Liver (tissue), 3 donors: ENCODE results near the gene TMEM254.

Experiments
- CTCF ChIP-seq: fragments of 150-350 bp; IDR thresholded peaks from 2 replicates; pipeline ENCODE4 v1.5.1; 2017; ENCODE audit warnings: improper control_type of control experiment, low read depth, low read length; ENCODE audit not compliant: missing input control
- EGR1 ChIP-seq, 2 donors: IDR thresholded peaks; 2 replicates each; pipeline ENCODE4 v1.6.1; 2016 to 2018; ENCODE audit warnings: antibody characterized with exemption in 2 of 2, low read depth in 2 of 2
- FOXA1 ChIP-seq: IDR thresholded peaks from 2 replicates; pipeline ENCODE4 v1.6.1; 2016; ENCODE audit warnings: antibody characterized with exemption
- GABPA ChIP-seq, 2 donors: IDR thresholded peaks in 1 of 2; conservative IDR thresholded peaks in 1 of 2; 2 replicates each; pipeline ENCODE4 v1.6.1; 2016; ENCODE audit warnings: antibody characterized with exemption in 2 of 2, mild to moderate bottlenecking in 1 of 2, moderate library complexity in 1 of 2
- HNF4G ChIP-seq: IDR thresholded peaks from 2 replicates; pipeline ENCODE4 v1.6.1; 2016; ENCODE audit warnings: antibody characterized with exemption
- JUND ChIP-seq, 2 donors: IDR thresholded peaks; 2 replicates each; pipeline ENCODE4 v1.6.1; 2016; ENCODE audit warnings: antibody characterized with exemption in 2 of 2
- RAD21 ChIP-seq, 2 donors: IDR thresholded peaks; 2 replicates each; pipeline ENCODE4 v1.6.1; 2016; ENCODE audit warnings: antibody characterized with exemption in 2 of 2, mild to moderate bottlenecking in 2 of 2
- SP1 ChIP-seq: IDR thresholded peaks from 2 replicates; pipeline ENCODE4 v1.6.1; 2018; ENCODE audit warnings: antibody characterized with exemption, mild to moderate bottlenecking
- TAF1 ChIP-seq: conservative IDR thresholded peaks from 2 replicates; pipeline ENCODE4 v1.6.1; 2016; ENCODE audit warnings: antibody characterized with exemption, mild to moderate bottlenecking
- YY1 ChIP-seq: IDR thresholded peaks from 2 replicates; pipeline ENCODE4 v1.6.1; 2016; ENCODE audit warnings: antibody characterized with exemption, mild to moderate bottlenecking
- ZBTB33 ChIP-seq: IDR thresholded peaks from 2 replicates; pipeline ENCODE4 v1.6.1; 2016; ENCODE audit warnings: antibody characterized with exemption
- TF ChIP-seq, protein P1 (sequence below): IDR thresholded peaks from 2 replicates; pipeline ENCODE4 v1.6.1; 2016; ENCODE audit warnings: antibody characterized with exemption
- TF ChIP-seq, protein P2 (sequence below): IDR thresholded peaks from 2 replicates; pipeline ENCODE4 v1.6.1; 2016; ENCODE audit warnings: antibody characterized with exemption
- TF ChIP-seq, protein P3 (sequence below): IDR thresholded peaks from 2 replicates; pipeline ENCODE4 v1.6.1; 2016; ENCODE audit warnings: antibody characterized with exemption, mild to moderate bottlenecking
- donor health status: healthy.
- donor health status: healthy.

DNA sequence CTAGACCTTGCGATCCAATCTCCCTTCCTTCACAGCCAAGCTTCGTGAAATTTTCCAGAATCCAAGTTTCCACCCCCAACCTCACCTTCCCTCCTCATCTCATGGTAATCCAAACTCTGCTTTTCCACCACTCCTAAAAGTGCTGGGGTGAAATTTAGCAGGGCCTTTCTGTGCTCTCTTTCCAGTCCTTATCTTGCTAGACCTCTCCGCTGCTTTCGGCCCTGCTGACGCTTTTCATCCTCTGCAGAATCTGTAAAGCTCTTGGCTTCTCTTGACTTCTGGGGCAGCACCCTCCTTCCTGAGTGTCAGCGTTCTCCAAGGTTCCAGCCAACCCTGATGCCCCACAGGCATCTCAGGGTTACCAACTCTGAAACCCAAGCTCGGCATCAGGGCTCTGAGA, 61.8 kb downstream of the TMEM254 start:
- TF ChIP-seq JUND (IDR thresholded peaks at IDR 0.05) (no peak), EGR1 (IDR thresholded peaks at IDR 0.05; ENCODE audit: low read depth in 2 of 2) (no peak), HNF4G (no peak), CTCF (no peak), TAF1 (no peak), ZBTB33 (no peak), YY1 (no peak), SP1 (no peak), FOXA1 (no peak), GABPA (IDR thresholded peaks at IDR 0.05 in 1 of 2, conservative IDR thresholded peaks at IDR 0.05 in 1 of 2) (no peak), RAD21 (IDR thresholded peaks at IDR 0.05) (no peak)
- TF ChIP-seq, protein P1, sequence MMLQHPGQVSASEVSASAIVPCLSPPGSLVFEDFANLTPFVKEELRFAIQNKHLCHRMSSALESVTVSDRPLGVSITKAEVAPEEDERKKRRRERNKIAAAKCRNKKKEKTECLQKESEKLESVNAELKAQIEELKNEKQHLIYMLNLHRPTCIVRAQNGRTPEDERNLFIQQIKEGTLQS: no peak
- TF ChIP-seq, protein P2, sequence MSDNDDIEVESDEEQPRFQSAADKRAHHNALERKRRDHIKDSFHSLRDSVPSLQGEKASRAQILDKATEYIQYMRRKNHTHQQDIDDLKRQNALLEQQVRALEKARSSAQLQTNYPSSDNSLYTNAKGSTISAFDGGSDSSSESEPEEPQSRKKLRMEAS: no peak
- TF ChIP-seq, protein P3, sequence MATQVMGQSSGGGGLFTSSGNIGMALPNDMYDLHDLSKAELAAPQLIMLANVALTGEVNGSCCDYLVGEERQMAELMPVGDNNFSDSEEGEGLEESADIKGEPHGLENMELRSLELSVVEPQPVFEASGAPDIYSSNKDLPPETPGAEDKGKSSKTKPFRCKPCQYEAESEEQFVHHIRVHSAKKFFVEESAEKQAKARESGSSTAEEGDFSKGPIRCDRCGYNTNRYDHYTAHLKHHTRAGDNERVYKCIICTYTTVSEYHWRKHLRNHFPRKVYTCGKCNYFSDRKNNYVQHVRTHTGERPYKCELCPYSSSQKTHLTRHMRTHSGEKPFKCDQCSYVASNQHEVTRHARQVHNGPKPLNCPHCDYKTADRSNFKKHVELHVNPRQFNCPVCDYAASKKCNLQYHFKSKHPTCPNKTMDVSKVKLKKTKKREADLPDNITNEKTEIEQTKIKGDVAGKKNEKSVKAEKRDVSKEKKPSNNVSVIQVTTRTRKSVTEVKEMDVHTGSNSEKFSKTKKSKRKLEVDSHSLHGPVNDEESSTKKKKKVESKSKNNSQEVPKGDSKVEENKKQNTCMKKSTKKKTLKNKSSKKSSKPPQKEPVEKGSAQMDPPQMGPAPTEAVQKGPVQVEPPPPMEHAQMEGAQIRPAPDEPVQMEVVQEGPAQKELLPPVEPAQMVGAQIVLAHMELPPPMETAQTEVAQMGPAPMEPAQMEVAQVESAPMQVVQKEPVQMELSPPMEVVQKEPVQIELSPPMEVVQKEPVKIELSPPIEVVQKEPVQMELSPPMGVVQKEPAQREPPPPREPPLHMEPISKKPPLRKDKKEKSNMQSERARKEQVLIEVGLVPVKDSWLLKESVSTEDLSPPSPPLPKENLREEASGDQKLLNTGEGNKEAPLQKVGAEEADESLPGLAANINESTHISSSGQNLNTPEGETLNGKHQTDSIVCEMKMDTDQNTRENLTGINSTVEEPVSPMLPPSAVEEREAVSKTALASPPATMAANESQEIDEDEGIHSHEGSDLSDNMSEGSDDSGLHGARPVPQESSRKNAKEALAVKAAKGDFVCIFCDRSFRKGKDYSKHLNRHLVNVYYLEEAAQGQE: no peak
